IgD-negative memory B cell (primary cell): ENCODE measurements around the gene GRAP. TPM values are rescaled to one million over a fixed set of nuclear protein-coding genes. Genes with fewer than 3 reads are reported as not detected.

Experiments used
- H3K27ac Mint-ChIP-seq, 3 donors: one replicate each; pipeline ENCODE4 v1.8.0; 2020 to 2022; ENCODE audit warnings: mild to moderate bottlenecking in 3 of 3, mixed read lengths in 3 of 3, moderate library complexity in 1 of 3
- H3K27me3 Mint-ChIP-seq: one replicate; pipeline ENCODE4 v1.8.0; 2021; ENCODE audit warnings: mixed read lengths
- H3K36me3 Mint-ChIP-seq: one replicate; pipeline ENCODE4 v1.8.0; 2020; ENCODE audit warnings: mild to moderate bottlenecking, mixed read lengths
- H3K4me1 Mint-ChIP-seq, 3 donors: one replicate each; pipeline ENCODE4 v1.8.0; 2020 to 2022; ENCODE audit warnings: mixed read lengths in 3 of 3, mild to moderate bottlenecking in 1 of 3
- H3K4me3 Mint-ChIP-seq, 4 donors: one replicate each; pipeline ENCODE4 v1.8.0; 2020 to 2022; ENCODE audit warnings: mild to moderate bottlenecking in 4 of 4, mixed read lengths in 4 of 4, moderate library complexity in 3 of 4
- H3K9me3 Mint-ChIP-seq, 3 donors: one replicate each; pipeline ENCODE4 v1.8.0; 2020 to 2021; ENCODE audit warnings: mixed read lengths in 3 of 3, mild to moderate bottlenecking in 1 of 3
- polyA plus RNA-seq: library from polyadenylated mRNA; unstranded; fragments of 300-500 nt; fragmentation: Illumina TruSeq; gene quantifications from one replicate; pipeline ENCODE4 v1.2.3, GENCODE V29; 2021

Gene GRAP
- polyA plus RNA-seq, 1 donor from 2014 or later: 123 TPM

GRCh38 chr17:18991531-18992315 lies 55.0 kb downstream of the GRAP start:
- Mint-ChIP-seq H3K36me3 (peaks cover 4% of the 10 kb centered on the region), H3K27me3 (no peaks in the 10 kb centered on the region), H3K27ac (no peak overlapping the region), H3K4me1 (peaks cover 13 to 23% (median 13%) of the 10 kb centered on the region in 3 donors), H3K4me3 (peak overlapping the region in 1 of 4 donors; percentile 54), H3K9me3 (peaks cover 0 to 3% (median 0%) of the 10 kb centered on the region in 3 donors)

GRCh38 chr17:18990331-18990730 lies 56.4 kb downstream of the GRAP start:
- Mint-ChIP-seq H3K4me1 (peaks cover 13 to 23% (median 13%) of the 10 kb centered on the region in 3 donors), H3K27ac (no peak overlapping the region), H3K9me3 (peaks cover 0 to 2% (median 0%) of the 10 kb centered on the region in 3 donors), H3K4me3 (no peak overlapping the region), H3K36me3 (peaks cover 3% of the 10 kb centered on the region), H3K27me3 (no peaks in the 10 kb centered on the region)

- peaks cover 11 to 17% (median 13%) of the 10 kb centered on the region in 3 donors for H3K4me1 Mint-ChIP-seq
- peaks cover 3% of the 10 kb centered on the region for H3K36me3 Mint-ChIP-seq
- no peak overlapping the region for H3K27ac Mint-ChIP-seq
- no peak overlapping the region for H3K4me3 Mint-ChIP-seq
- no peaks in the 10 kb centered on the region for H3K27me3 Mint-ChIP-seq
- H3K9me3 Mint-ChIP-seq: no peaks in the 10 kb centered on the region
Measured at GRCh38 chr17:18988546-18989173, 58.1 kb downstream of the GRAP start.

- Mint-ChIP-seq H3K36me3 (peaks cover 3% of the 10 kb centered on the region), H3K9me3 (no peaks in the 10 kb centered on the region), H3K27ac (peak overlapping the region in 1 of 3 donors; percentile 67), H3K4me3 (no peak overlapping the region), H3K27me3 (no peaks in the 10 kb centered on the region), H3K4me1 (peaks cover 9 to 10% (median 10%) of the 10 kb centered on the region in 3 donors)
Measured at GRCh38 chr17:18987862-18988545, 58.8 kb downstream of the GRAP start.

- peaks cover 2 to 5% (median 4%) of the 10 kb centered on the region in 3 donors for H3K4me1 Mint-ChIP-seq
- no peaks in the 10 kb centered on the region for H3K27me3 Mint-ChIP-seq
- peaks cover 3% of the 10 kb centered on the region for H3K36me3 Mint-ChIP-seq
- H3K9me3 Mint-ChIP-seq: no peaks in the 10 kb centered on the region
- no peak overlapping the region for H3K27ac Mint-ChIP-seq
- H3K4me3 Mint-ChIP-seq: no peak overlapping the region
Measured at GRCh38 chr17:18987230-18987610, 59.5 kb downstream of the GRAP start.

- Mint-ChIP-seq H3K9me3 (no peaks in the 10 kb centered on the region), H3K4me1 (peaks cover 0 to 5% (median 2%) of the 10 kb centered on the region in 3 donors), H3K4me3 (no peak overlapping the region), H3K27me3 (no peaks in the 10 kb centered on the region), H3K27ac (no peak overlapping the region), H3K36me3 (peaks cover 3% of the 10 kb centered on the region)
Measured at GRCh38 chr17:18986541-18987229, 60.1 kb downstream of the GRAP start.

GRCh38 chr17:18985475-18985874 lies 61.3 kb downstream of the GRAP start:
- no peaks in the 10 kb centered on the region for H3K27me3 Mint-ChIP-seq
- no peaks in the 10 kb centered on the region for H3K9me3 Mint-ChIP-seq
- peaks cover 3% of the 10 kb centered on the region for H3K36me3 Mint-ChIP-seq
- no peak overlapping the region for H3K27ac Mint-ChIP-seq
- H3K4me1 Mint-ChIP-seq: no peaks in the 10 kb centered on the region
- no peak overlapping the region for H3K4me3 Mint-ChIP-seq

- Mint-ChIP-seq H3K27me3 (no peaks in the 10 kb centered on the region), H3K4me1 (no peaks in the 10 kb centered on the region), H3K4me3 (no peak overlapping the region), H3K9me3 (no peaks in the 10 kb centered on the region), H3K27ac (no peak overlapping the region), H3K36me3 (peaks cover 5% of the 10 kb centered on the region)
Measured at GRCh38 chr17:18984273-18985114, 62.3 kb downstream of the GRAP start.

- H3K4me1 Mint-ChIP-seq: no peaks in the 10 kb centered on the region
- H3K27me3 Mint-ChIP-seq: no peaks in the 10 kb centered on the region
- no peaks in the 10 kb centered on the region for H3K9me3 Mint-ChIP-seq
- no peak overlapping the region for H3K4me3 Mint-ChIP-seq
- peaks cover 2% of the 10 kb centered on the region for H3K36me3 Mint-ChIP-seq
- no peak overlapping the region for H3K27ac Mint-ChIP-seq
Measured at GRCh38 chr17:18981642-18982424, 64.9 kb downstream of the GRAP start.

- H3K27ac Mint-ChIP-seq: no peak overlapping the region
- H3K36me3 Mint-ChIP-seq: peaks cover 2% of the 10 kb centered on the region
- no peaks in the 10 kb centered on the region for H3K27me3 Mint-ChIP-seq
- H3K4me3 Mint-ChIP-seq: no peak overlapping the region
- no peaks in the 10 kb centered on the region for H3K4me1 Mint-ChIP-seq
- no peaks in the 10 kb centered on the region for H3K9me3 Mint-ChIP-seq
Measured at GRCh38 chr17:18981335-18981641, 65.5 kb downstream of the GRAP start.

- H3K9me3 Mint-ChIP-seq: no peaks in the 10 kb centered on the region
- peaks cover 2% of the 10 kb centered on the region for H3K36me3 Mint-ChIP-seq
- H3K4me1 Mint-ChIP-seq: no peaks in the 10 kb centered on the region
- H3K27me3 Mint-ChIP-seq: no peaks in the 10 kb centered on the region
- H3K27ac Mint-ChIP-seq: no peak overlapping the region
- H3K4me3 Mint-ChIP-seq: no peak overlapping the region
Measured at GRCh38 chr17:18980682-18981334, 65.9 kb downstream of the GRAP start.

GRCh38 chr17:18978655-18979054 lies 68.1 kb downstream of the GRAP start:
- H3K36me3 Mint-ChIP-seq: peaks cover 2% of the 10 kb centered on the region
- H3K9me3 Mint-ChIP-seq: no peaks in the 10 kb centered on the region
- H3K4me3 Mint-ChIP-seq: no peak overlapping the region
- no peak overlapping the region for H3K27ac Mint-ChIP-seq
- H3K4me1 Mint-ChIP-seq: no peaks in the 10 kb centered on the region
- no peaks in the 10 kb centered on the region for H3K27me3 Mint-ChIP-seq

- Mint-ChIP-seq H3K9me3 (no peaks in the 10 kb centered on the region), H3K4me3 (no peak overlapping the region), H3K4me1 (no peaks in the 10 kb centered on the region), H3K36me3 (peaks cover 2% of the 10 kb centered on the region), H3K27ac (no peak overlapping the region), H3K27me3 (no peaks in the 10 kb centered on the region)
Measured at GRCh38 chr17:18978050-18978449, 68.7 kb downstream of the GRAP start.
